GM12878 (cell line): ENCODE data around the gene SLAMF1. TPM values are rescaled to one million over a fixed set of nuclear protein-coding genes. Genes with fewer than 3 reads are reported as not detected.

Experiments used
- ATF2 ChIP-seq: IDR thresholded peaks from 2 replicates; pipeline ENCODE4 v1.6.1; 2012; ENCODE audit warnings: low read length, inconsistent platforms
- BCL3 ChIP-seq: IDR thresholded peaks from 2 replicates; pipeline ENCODE4 v1.6.1; 2011; ENCODE audit warnings: borderline replicate concordance, low read depth, mild to moderate bottlenecking, moderate library complexity, low read length; ENCODE audit not compliant: insufficient read depth, poor library complexity, severe bottlenecking
- BHLHE40 ChIP-seq, 2 experiments: fragments of 450-650 bp in 1 of 2; IDR thresholded peaks; 2 replicates each; pipeline ENCODE4 v1.6.1; 2011 to 2017; ENCODE audit warnings: low read depth in 2 of 2, borderline replicate concordance in 1 of 2, improper control_type of control experiment in 1 of 2, low read length in 1 of 2, mild to moderate bottlenecking in 1 of 2
- BMI1 ChIP-seq: fragments of 450-650 bp; IDR thresholded peaks from 2 replicates; pipeline ENCODE4 v1.6.1; 2016; ENCODE audit warnings: mild to moderate bottlenecking, moderate library complexity, borderline replicate concordance
- BRCA1 ChIP-seq: IDR thresholded peaks from 2 replicates; pipeline ENCODE4 v1.6.1; 2011; ENCODE audit warnings: low read depth, low read length, improper control_type of control experiment
- CBX5 ChIP-seq: sonication (generic); IDR thresholded peaks from 2 replicates; pipeline ENCODE4 v1.6.1; 2016; ENCODE audit warnings: low read depth, moderate library complexity, mild to moderate bottlenecking, inconsistent platforms
- CHD4 ChIP-seq: fragments of 200-600 bp; sonication (generic); IDR thresholded peaks from 2 replicates; pipeline ENCODE4 v1.6.1; 2016; ENCODE audit warnings: mild to moderate bottlenecking
- CTCF ChIP-seq, 3 experiments: IDR thresholded peaks in 2 of 3; conservative IDR thresholded peaks in 1 of 3; 2 replicates each; pipeline ENCODE4 v1.5.1; 2011; ENCODE audit warnings: low read depth in 3 of 3, low read length in 3 of 3, mild to moderate bottlenecking in 3 of 3, control low read depth in 2 of 3, moderate library complexity in 2 of 3, inconsistent platforms in 1 of 3, mixed read lengths in 1 of 3; ENCODE audit not compliant: control insufficient read depth in 2 of 3, insufficient read depth in 1 of 3; ENCODE audit errors: extremely low read depth in 1 of 3
- FOXK2 ChIP-seq: fragments of 450-650 bp; IDR thresholded peaks from 2 replicates; pipeline ENCODE4 v1.6.1; 2017; ENCODE audit warnings: mild to moderate bottlenecking, moderate library complexity
- JUNB ChIP-seq: IDR thresholded peaks from 2 replicates; pipeline ENCODE4 v1.6.1; 2016; ENCODE audit warnings: antibody characterized with exemption, mild to moderate bottlenecking
- LARP7 ChIP-seq: fragments of 450-650 bp; IDR thresholded peaks from 2 replicates; pipeline ENCODE4 v1.6.1; 2017; ENCODE audit warnings: mild to moderate bottlenecking
- MTA2 ChIP-seq: fragments of 450-650 bp; IDR thresholded peaks from 2 replicates; pipeline ENCODE4 v1.6.1; 2016; ENCODE audit warnings: low read depth, mild to moderate bottlenecking, moderate library complexity
- PRDM15 ChIP-seq: fragments of 450-650 bp; formaldehyde crosslinking; IDR thresholded peaks from 2 replicates; pipeline ENCODE4 v1.4.0; 2020; ENCODE audit warnings: mild to moderate bottlenecking, moderate library complexity
- RAD21 ChIP-seq: IDR thresholded peaks from 2 replicates; pipeline ENCODE4 v1.6.1; 2011; ENCODE audit warnings: mild to moderate bottlenecking, low read depth, low read length, moderate library complexity; ENCODE audit not compliant: insufficient read depth
- RELA ChIP-seq: fragments of 450-650 bp; IDR thresholded peaks from 2 replicates; pipeline ENCODE4 v1.8.0; 2014; ENCODE audit warnings: borderline replicate concordance; ENCODE audit not compliant: partially characterized antibody
- RUNX3 ChIP-seq: IDR thresholded peaks from 2 replicates; pipeline ENCODE4 v1.6.1; 2012; ENCODE audit warnings: low read length, inconsistent platforms
- SMARCA5 ChIP-seq: fragments of 450-650 bp; IDR thresholded peaks from 2 replicates; pipeline ENCODE4 v1.6.1; 2017; ENCODE audit warnings: mild to moderate bottlenecking
- STAT3 ChIP-seq: IDR thresholded peaks from 2 replicates; pipeline ENCODE4 v1.6.1; 2011; ENCODE audit warnings: low read depth, low read length, improper control_type of control experiment
- SUZ12 ChIP-seq: fragments of 200-600 bp; sonication (generic); IDR thresholded peaks from one replicate; pipeline ENCODE4 v1.6.1; 2018; ENCODE audit warnings: antibody characterized with exemption, mild to moderate bottlenecking; ENCODE audit not compliant: unreplicated experiment
- TAF1 ChIP-seq: IDR thresholded peaks from 2 replicates; pipeline ENCODE4 v1.6.1; 2011; ENCODE audit warnings: mild to moderate bottlenecking, low read depth, low read length, borderline replicate concordance
- WRNIP1 ChIP-seq: IDR thresholded peaks from 2 replicates; pipeline ENCODE4 v1.6.1; 2011; ENCODE audit warnings: low read depth, low read length, improper control_type of control experiment, borderline replicate concordance
- ZBED1 ChIP-seq: IDR thresholded peaks from 2 replicates; pipeline ENCODE4 v1.6.1; 2016; ENCODE audit warnings: borderline replicate concordance
- polyA plus RNA-seq, 11 experiments: library from polyadenylated mRNA; depleted of rRNA in 4 of 11; unstranded in 6 of 11; stranded (reverse) in 5 of 11; fragments of >200 nt; fragmentation: Nextera tagmentation in 4 of 11; fragmentation: Illumina TruSeq in 1 of 11; extraction: Ambion mirVana in 4 of 11; extraction: Trizol in 1 of 11; gene quantifications; 1 replicate in 1 of 11; 2 replicates in 10 of 11; pipeline versions ENCODE4 v1.2.1 to v1.2.3, GENCODE V29; 2011 to 2016; ENCODE audit warnings: inconsistent platforms in 2 of 11, missing spikeins in 2 of 11, low read depth in 1 of 11
- total RNA-seq, 4 experiments: library from RNA; depleted of rRNA in 3 of 4; stranded (reverse); fragments of >200 nt in 3 of 4; fragmentation: Illumina TruSeq in 1 of 4; extraction: Trizol in 1 of 4; gene quantifications; 2 replicates each; pipeline versions ENCODE4 v1.2.1 to v1.2.3, GENCODE V29; 2013 to 2021

Gene SLAMF1
- total and polyA plus RNA-seq, 10 of the 15 experiments (the other 5 are each of a cell fraction or from before 2014, with no cell fraction given), result 87.3 to 260 (median 131) TPM

GRCh38 chr1:160567858-160568682, 78.8 kb downstream of the SLAMF1 start (continued):
- TF ChIP-seq BMI1 (no peak), BHLHE40 (IDR thresholded peaks at IDR 0.05; ENCODE audit: borderline replicate concordance in 1 of 2, low read depth in 2 of 2, low read length in 1 of 2) (no peak), PRDM15 (CRISPR knock-in tag) (no peak), CTCF (IDR thresholded peaks at IDR 0.05 in 2 of 3, conservative IDR thresholded peaks at IDR 0.05 in 1 of 3; ENCODE audit: control insufficient read depth in 2 of 3, extremely low read depth in 1 of 3, insufficient read depth in 1 of 3, low read depth in 3 of 3, low read length in 3 of 3) (no peak), BRCA1 (no peak), CHD4 (no peak), LARP7 (no peak), CBX5 (0 out of 2 replicates have a peak, but pooled peaks have one; percentile 41), ATF2 (peak; percentile 50), WRNIP1 (no peak), SMARCA5 (no peak), TAF1 (0 out of 2 replicates have a peak, but pooled peaks have one; percentile 16), FOXK2 (no peak), JUNB (peak; percentile 54; the same call in 1 of the 2 replicates), RUNX3 (peak; percentile 83), RAD21 (no peak), STAT3 (no peak), RELA (no peak), BCL3 (no peak), ZBED1 (no peak; the same call in 1 of the 2 replicates), MTA2 (no peak; the same call in none of the 2 replicates), SUZ12 (no peak)
